GM18951 (cell line): ENCODE data around the gene FAM114A1.

Experiments used
- POLR2A ChIP-seq: IDR thresholded peaks from 4 replicates; pipeline ENCODE4 v1.6.1; 2011; ENCODE audit warnings: mild to moderate bottlenecking; ENCODE audit not compliant: insufficient read length, insufficient read depth; ENCODE audit errors: extremely low read depth
- in situ Hi-C: fragments of 300-500 bp; cut with MboI; formaldehyde crosslinking; loops from one replicate; pipeline ENCODE4 v1.12.0; 2022; ENCODE audit warnings: low sequenced_read_pairs, mixed read lengths, inconsistent platforms; ENCODE audit not compliant: unreplicated experiment

The FAM114A1 gene

DNA sequence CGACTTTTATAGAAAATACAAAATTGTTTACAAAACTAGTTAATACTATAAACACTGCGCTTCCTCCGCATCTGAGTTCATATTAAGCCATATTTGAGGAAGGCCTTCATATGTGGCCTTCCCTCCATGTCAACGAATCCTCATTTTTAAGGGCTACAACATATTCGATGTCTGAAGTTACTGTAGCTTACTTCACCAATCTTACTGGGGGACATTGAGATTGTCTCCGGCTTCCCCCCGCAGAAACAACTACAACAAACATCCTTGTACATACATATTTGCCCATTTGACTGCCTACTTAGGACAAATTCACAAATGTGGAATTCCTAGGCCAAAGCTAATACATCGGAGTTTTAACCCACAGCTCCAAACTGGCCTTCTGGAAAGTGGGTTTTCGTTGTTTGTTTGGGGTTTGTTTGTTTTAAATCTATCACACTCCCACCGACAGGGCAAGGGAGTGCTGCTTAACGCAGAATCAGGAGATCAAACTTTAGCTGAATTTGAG is 581 bp upstream of the FAM114A1 start:
- no peak for TF ChIP-seq POLR2A
- in situ Hi-C loops = loop anchor here (10.0 to 25.0 kb wide), 2 partner anchors 552 to 680 kb away; no protein-coding TSS in a partner anchor

DNA sequence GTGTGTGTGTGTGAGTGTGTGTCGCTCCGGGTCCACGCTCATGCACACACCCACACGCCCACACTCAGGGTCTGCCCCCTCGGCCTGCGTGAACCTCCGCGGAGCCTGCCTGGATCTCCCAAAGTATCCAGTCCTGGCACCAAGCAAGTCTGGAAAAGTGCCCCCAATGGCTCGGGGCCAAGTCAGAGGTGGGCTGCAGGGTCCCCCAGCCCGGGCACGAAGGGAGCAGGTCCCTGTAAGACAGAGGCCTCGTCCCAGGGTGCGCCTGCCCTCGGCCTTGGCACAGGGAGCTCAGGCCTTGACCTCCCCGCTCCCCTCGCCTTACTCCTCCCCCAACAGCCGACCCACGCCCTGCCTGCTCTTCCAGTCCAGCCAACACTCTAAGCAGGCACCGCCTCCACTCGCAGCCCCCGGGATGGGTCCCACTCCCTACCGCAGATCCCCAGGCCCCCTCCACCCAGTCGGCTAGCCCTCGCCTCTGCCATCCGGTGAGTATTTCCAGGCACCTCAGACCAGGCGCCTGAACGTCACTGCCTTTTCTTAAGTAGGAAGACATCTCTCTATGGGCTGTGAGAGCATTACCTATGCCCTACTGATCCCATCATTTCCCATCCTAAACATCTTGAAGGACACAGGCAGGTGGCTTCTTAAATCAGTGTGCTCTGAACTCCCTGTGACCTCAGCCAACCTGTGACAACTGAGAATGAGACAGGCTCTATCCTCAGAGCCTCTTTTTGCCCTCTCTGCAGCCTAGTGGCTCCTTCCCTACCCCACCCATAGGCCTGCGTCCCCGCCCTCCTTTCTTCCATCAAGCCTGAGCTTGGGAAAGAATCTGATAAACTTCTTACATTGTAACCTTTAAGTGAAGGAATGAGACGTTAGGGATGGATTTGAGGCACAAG is 704 bp downstream of the FAM114A1 start:
- in situ Hi-C loops = loop anchor here (10.0 to 25.0 kb wide), 2 partner anchors 554 to 681 kb away; no protein-coding TSS in a partner anchor
- TF ChIP-seq POLR2A = no peak

DNA sequence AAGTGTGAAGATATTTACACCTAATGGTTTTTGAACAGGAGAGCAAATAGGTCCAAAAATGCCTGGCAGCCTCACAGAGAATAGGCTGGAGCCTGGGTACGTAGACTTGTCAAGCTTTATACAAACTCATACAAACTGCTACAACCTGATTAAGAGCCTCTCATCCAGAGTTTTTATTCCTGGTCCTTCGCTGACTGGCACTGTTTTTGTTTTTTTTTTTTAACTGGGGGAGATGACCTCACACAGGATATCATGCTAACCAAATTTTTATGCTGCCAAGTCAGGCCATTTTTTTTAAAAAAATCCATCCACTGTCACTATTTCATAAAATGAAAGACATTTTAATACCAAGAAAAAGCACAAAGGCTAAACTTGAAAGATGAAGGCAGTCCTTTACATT is 1.9 kb downstream of the FAM114A1 start:
- no peak for TF ChIP-seq POLR2A
- in situ Hi-C loops = loop anchor here (10.0 to 25.0 kb wide), 2 partner anchors 555 to 682 kb away; no protein-coding TSS in a partner anchor

DNA sequence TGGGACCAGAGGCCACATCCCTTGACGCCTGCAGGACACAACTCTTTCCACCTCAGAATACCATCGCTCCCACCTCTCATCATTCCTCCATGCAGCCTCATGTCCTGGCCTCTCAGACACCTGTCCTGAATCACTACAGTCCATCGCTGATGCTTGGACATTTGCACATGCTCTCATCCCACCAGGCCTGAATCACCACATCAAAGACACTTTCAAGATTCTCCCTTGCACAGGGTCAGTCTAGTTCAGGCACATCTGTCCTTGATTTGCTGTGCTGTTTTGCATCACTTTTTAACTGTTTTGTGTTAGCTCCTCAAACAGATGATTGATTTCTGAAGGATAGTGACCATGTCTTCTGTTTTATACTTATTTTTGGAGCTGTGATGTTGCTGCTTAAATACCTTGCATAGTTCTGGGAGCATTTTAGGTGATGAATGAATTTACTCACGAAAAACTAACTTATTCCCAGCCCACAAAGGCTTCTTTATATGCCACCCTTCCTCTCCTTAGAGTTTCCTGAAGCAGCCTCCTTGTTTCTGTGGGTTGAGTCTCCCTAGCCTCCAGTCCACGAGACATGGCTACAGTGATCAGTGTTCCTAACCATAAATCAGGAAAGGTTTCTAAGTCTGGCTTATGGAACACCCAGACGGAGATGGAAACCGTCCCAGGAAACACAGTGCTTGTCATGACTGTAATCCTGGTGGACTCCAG is 2.6 kb downstream of the FAM114A1 start:
- in situ Hi-C loops = loop anchor here (25.0 kb wide), 1 partner anchor 683 kb away; no protein-coding TSS in a partner anchor

DNA sequence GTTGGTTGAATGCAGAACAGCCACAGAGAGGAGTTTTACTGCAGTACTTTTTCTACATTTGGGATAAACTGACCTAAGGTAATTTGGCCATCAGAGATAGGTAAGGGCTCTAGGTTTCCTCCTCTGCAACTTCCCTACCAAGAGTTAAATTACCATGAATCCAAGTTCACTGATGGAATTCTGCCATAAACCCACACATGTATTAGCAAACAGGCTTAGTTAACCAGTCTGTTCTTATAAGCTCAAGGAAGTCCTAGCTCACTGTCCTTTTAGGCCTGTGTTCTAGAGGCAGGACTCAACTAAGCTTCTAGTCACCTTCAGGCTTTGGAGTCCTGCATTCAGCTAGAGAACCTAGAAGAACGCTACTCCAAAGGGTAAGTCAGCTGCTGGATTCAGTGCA is 4.0 kb downstream of the FAM114A1 start:
- TF ChIP-seq POLR2A = no peak
- in situ Hi-C loops = loop anchor here (25.0 kb wide), 1 partner anchor 684 kb away; no protein-coding TSS in a partner anchor

More for the DNA sequence above, 2.6 kb downstream of the FAM114A1 start:
- TF ChIP-seq POLR2A = no peak

- TF ChIP-seq POLR2A = no peak
- in situ Hi-C loops = loop anchor here (25.0 kb wide), 1 partner anchor 685 kb away; no protein-coding TSS in a partner anchor
Observed at GRCh38 chr4:38872620-38873019, 5.0 kb downstream of the FAM114A1 start.

- no peak for TF ChIP-seq POLR2A
- in situ Hi-C loops = loop anchor here (25.0 kb wide), 1 partner anchor 686 kb away; no protein-coding TSS in a partner anchor
Observed at GRCh38 chr4:38873290-38873944, 5.8 kb downstream of the FAM114A1 start.

DNA sequence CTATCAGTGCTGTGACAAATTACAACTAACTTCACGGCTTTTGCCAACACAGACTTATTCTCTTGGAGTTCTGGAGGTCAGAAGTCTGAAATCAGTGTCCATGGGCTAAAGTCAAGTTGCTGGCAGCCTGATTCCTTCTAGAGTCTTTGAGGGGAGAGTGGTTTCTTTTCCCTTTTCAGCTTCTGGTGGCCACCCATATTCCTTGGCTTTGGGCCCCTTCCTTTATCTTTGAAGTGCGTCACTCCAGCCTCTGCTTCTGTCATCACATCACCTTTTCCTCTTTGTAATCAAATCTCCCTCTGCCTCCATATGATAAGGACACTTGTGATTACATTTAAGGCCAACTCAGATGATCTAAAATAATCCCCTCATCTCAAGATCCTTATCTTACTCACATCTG is 9.0 kb downstream of the FAM114A1 start:
- TF ChIP-seq POLR2A = no peak
- in situ Hi-C loops = no loop called here

- no peak for TF ChIP-seq POLR2A
- in situ Hi-C loops = no loop called here
Observed at GRCh38 chr4:38884254-38884653, 16.6 kb downstream of the FAM114A1 start.

DNA sequence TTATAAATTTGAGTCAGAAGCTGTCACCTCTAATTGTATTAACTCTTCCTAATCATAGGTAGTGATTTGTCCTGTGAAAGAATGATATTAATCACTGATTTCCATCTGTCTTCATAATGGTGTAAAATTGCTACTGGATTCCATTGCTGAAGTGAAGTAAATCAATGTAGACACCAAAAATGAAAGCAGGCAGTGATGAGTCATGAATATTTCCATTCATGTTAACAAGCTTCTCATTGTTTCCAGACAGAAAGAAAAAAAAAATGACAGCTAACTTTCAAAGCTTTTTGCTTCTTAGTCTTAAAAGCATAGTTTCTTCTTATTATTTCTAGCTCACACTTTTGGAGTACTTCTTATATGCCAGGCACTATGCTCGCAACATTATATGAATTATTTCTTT is 21.5 kb downstream of the FAM114A1 start:
- no peak for TF ChIP-seq POLR2A
- in situ Hi-C loops = no loop called here

DNA sequence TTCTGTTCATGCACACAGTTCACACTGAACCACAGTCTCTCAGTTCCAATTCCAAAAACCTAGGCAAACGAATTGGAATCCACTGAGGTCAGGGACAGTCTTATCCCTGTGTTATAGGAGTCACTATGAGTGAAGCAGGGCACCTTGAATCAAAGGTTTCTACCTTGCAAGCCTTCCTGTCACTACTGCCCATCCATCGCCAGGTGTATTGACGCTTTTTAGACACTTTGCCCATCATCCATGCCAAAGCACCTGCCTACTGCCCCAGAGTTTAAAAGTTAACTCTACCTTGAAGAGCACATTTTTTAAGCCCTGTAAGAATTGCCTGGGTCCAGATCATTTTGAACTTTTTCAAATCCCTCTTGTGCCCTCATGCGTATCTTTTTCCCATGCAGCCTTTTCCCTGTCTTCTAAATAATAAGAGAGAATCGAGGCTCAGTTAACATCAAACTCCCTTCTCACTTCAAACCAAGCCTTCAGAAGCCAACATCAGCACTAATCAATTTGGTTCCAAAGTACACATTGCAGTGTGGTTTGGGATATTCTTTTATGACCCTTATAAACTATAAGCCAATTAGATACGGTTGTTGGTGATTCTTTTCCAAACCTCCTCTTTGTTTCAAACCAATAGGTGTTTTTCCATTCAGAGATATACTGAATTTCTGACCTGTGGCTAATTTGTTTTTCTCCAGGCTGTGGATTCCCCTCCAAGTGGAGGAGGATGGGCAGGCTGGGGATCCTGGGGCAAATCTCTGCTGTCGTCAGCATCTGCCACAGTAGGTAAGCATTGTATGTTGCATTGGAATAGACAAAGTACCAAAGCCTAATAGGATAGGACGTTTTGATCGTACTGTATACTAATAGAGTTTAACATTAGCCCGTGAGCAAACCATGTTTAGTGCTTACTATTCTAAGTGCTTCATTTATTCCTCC is 23.7 kb downstream of the FAM114A1 start:
- in situ Hi-C loops = no loop called here
- no peak for TF ChIP-seq POLR2A
